ENCODE results near the gene UGT1A6. TPM values are rescaled to one million over a fixed set of nuclear protein-coding genes. Genes with fewer than 3 reads are reported as not detected.

Gene UGT1A6
- total and polyA plus RNA-seq, 2 of the 13 experiments (the other 11 are each of a cell fraction or from before 2014, with no cell fraction given): 0.25 TPM; not detected in 1

DNA sequence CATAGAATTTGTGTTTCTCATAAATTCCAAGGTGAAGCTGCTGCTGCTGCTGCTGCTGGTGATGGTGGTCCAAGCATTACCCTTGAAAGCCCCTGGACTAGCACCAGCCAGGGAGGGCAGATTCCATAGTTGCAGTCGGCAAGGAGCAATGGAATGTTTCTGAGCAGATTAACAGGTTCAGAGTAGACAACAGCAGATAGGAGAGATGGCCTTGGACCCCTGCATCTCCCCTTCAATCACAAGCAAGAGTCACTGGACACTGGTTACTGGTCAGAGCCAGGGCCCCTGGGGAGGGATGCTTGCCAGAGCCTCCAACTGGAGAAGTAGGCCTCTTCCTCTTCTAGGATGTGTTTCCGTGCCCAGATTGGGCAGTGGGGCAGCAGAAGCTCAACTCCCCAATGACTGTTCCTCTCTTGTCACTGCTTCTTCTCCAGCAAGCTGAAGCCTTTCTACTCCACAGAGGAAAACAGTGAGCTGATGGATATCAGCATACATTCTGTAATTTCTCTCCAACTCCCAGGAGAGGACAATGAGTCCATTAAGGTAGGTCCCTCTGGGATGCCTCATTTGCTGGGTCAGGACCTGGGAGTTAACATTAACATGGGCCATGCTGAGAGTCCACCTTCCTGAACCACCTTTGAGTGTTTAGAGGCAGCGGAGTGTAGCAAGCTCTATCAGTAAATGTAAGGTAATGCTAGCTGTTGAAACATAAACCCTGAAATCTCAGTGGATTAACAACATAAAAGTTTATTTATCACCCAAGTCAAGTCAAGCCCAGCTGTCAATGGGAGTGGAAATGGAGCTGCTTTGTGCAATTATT lies 120.8 kb downstream of the UGT1A6 start:
- CTCF ChIA-PET (ENCODE audit: low intra/inter-chr PET ratio, low total read pairs): no interaction called here
- intact Hi-C loops (cut with micrococcal nuclease; ENCODE audit: unreplicated experiment): no loop called here
- Histone ChIP-seq H3K4me1 (ENCODE audit: insufficient read depth, low read length) (peaks cover 19% of the 10 kb centered on the region), H3K27me3 (ENCODE audit: control insufficient read depth in 1 of 2, insufficient read depth in 2 of 2, low read length in 2 of 2) (peaks cover 0 to 33% of the 10 kb centered on the region in 2 experiments; a peak in 3 of 5 replicates), H4K20me1 (ENCODE audit: insufficient read depth, low read length) (no peaks in the 10 kb centered on the region), H3K9me3 (ENCODE audit: low read length) (no peaks in the 10 kb centered on the region), H3K4me2 (ENCODE audit: low read depth, low read length) (no peak overlapping the region), H2AFZ (ENCODE audit: low read length) (no peak overlapping the region), H3K79me2 (ENCODE audit: insufficient read depth, low read length) (no peaks in the 10 kb centered on the region), H3K36me3 (replicated peaks in 1 of 2; ENCODE audit: control insufficient read depth in 1 of 2, insufficient read depth in 2 of 2, low read length in 2 of 2) (no peaks in the 10 kb centered on the region), H3K4me3 (replicated peaks in 1 of 3; ENCODE audit: insufficient read depth in 1 of 3, low read depth in 2 of 3, low read length in 3 of 3) (no peak overlapping the region), H3K27ac (ENCODE audit: extremely low read length, insufficient read depth, low read length) (no peak overlapping the region), H3K9ac (ENCODE audit: insufficient read depth, low read depth, low read length) (no peak overlapping the region)
- ATAC-seq: no peak; the same call in 2 of the 3 replicates
- WGBS (ENCODE audit: low lambda C conversion rate): 16% methylated on average over 3 of the region's 3 CpGs
- no peak for DNase-seq (ENCODE audit: low spot score)
- peak; percentile 8 for FAIRE-seq
- POLR2A ChIA-PET: no interaction called here
- TF ChIP-seq PCBP1 (IDR thresholded peaks at IDR 0.05; ENCODE audit: borderline replicate concordance, low read depth, low read length) (no peak), ZNF713 (CRISPR knock-in tag; IDR thresholded peaks at IDR 0.05) (no peak), HNRNPLL (IDR thresholded peaks at IDR 0.05; ENCODE audit: low read depth, low read length, poor library complexity, severe bottlenecking) (no peak), ZNF543 (CRISPR knock-in tag; IDR thresholded peaks at IDR 0.05) (no peak)
- TF ChIP-seq, protein P1, sequence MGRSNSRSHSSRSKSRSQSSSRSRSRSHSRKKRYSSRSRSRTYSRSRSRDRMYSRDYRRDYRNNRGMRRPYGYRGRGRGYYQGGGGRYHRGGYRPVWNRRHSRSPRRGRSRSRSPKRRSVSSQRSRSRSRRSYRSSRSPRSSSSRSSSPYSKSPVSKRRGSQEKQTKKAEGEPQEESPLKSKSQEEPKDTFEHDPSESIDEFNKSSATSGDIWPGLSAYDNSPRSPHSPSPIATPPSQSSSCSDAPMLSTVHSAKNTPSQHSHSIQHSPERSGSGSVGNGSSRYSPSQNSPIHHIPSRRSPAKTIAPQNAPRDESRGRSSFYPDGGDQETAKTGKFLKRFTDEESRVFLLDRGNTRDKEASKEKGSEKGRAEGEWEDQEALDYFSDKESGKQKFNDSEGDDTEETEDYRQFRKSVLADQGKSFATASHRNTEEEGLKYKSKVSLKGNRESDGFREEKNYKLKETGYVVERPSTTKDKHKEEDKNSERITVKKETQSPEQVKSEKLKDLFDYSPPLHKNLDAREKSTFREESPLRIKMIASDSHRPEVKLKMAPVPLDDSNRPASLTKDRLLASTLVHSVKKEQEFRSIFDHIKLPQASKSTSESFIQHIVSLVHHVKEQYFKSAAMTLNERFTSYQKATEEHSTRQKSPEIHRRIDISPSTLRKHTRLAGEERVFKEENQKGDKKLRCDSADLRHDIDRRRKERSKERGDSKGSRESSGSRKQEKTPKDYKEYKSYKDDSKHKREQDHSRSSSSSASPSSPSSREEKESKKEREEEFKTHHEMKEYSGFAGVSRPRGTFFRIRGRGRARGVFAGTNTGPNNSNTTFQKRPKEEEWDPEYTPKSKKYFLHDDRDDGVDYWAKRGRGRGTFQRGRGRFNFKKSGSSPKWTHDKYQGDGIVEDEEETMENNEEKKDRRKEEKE (IDR thresholded peaks at IDR 0.05): no peak
- BruUV-seq (replicated peaks): no TSS peak
- in situ Hi-C loops (cut with HindIII; ENCODE audit: extremely low pct_ligation_motif_present, low pct_unique_long_range_greater_than_20kb): no loop called here

Measured in HepG2 (cell line).